H9 (cell line): ENCODE data around the gene AXIN2. TPM values are rescaled to one million over a fixed set of nuclear protein-coding genes. Genes with fewer than 3 reads are reported as not detected.

ENCODE experiments used
- DNase-seq: peaks from one replicate; pipeline ENCODE4 v3.0.0-alpha.2; 2017
- H2AFZ ChIP-seq: one replicate; pipeline ENCODE4 v1.6.1; 2013; ENCODE audit warnings: mild to moderate bottlenecking, low read length, control low read depth, moderate library complexity
- H2AK5ac ChIP-seq: 2 replicates; pipeline ENCODE4 v1.6.1; 2013; ENCODE audit warnings: low read length, control low read depth, mixed read lengths; ENCODE audit not compliant: insufficient read length
- H2BK120ac ChIP-seq: one replicate; pipeline ENCODE4 v1.6.1; 2013; ENCODE audit warnings: low read depth, mild to moderate bottlenecking, low read length, control low read depth, inconsistent platforms; ENCODE audit not compliant: poor library complexity, severe bottlenecking
- H2BK12ac ChIP-seq: 2 replicates; pipeline ENCODE4 v1.6.1; 2013; ENCODE audit warnings: low read length, control low read depth, mixed read lengths, low read depth; ENCODE audit not compliant: insufficient read length
- H2BK15ac ChIP-seq: 2 replicates; pipeline ENCODE4 v1.6.1; 2013; ENCODE audit warnings: low read depth, low read length, control low read depth
- H2BK20ac ChIP-seq: one replicate; pipeline ENCODE4 v1.6.1; 2013; ENCODE audit warnings: low read depth, mild to moderate bottlenecking, low read length, control low read depth, inconsistent platforms; ENCODE audit not compliant: poor library complexity, severe bottlenecking
- H2BK5ac ChIP-seq: 2 replicates; pipeline ENCODE4 v1.6.1; 2013; ENCODE audit warnings: low read length, control low read depth, mixed read lengths; ENCODE audit not compliant: insufficient read length
- H3K14ac ChIP-seq: 2 replicates; pipeline ENCODE4 v1.6.1; 2013; ENCODE audit warnings: low read length, control low read depth; ENCODE audit not compliant: insufficient read depth
- H3K18ac ChIP-seq: 2 replicates; pipeline ENCODE4 v1.6.1; 2013; ENCODE audit warnings: low read depth, mild to moderate bottlenecking, mixed read lengths, low read length, control low read depth; ENCODE audit not compliant: insufficient read length
- H3K23ac ChIP-seq: 2 replicates; pipeline ENCODE4 v1.6.1; 2013; ENCODE audit warnings: low read length, control low read depth, mixed read lengths, low read depth; ENCODE audit not compliant: insufficient read length
- H3K23me2 ChIP-seq: 2 replicates; pipeline ENCODE4 v1.6.1; 2013; ENCODE audit warnings: low read depth, mild to moderate bottlenecking, mixed read lengths, low read length, control low read depth; ENCODE audit not compliant: insufficient read length, poor library complexity, severe bottlenecking
- H3K27ac ChIP-seq: 2 replicates; pipeline ENCODE4 v1.5.1; 2013; ENCODE audit warnings: low read length, control low read depth, mixed read lengths, low read depth; ENCODE audit not compliant: insufficient read length
- H3K27me3 ChIP-seq: 2 replicates; pipeline ENCODE4 v1.6.1; 2013; ENCODE audit warnings: low read length, control low read depth, inconsistent platforms; ENCODE audit not compliant: insufficient read depth
- H3K4ac ChIP-seq: 2 replicates; pipeline ENCODE4 v1.6.1; 2013; ENCODE audit warnings: low read depth, mild to moderate bottlenecking, control low read depth, inconsistent platforms, low read length, moderate library complexity
- H3K4me1 ChIP-seq: 2 replicates; pipeline ENCODE4 v1.6.1; 2013; ENCODE audit warnings: low read length, control low read depth, inconsistent platforms; ENCODE audit not compliant: insufficient read depth
- H3K4me2 ChIP-seq: 2 replicates; pipeline ENCODE4 v1.6.1; 2013; ENCODE audit warnings: low read length, control low read depth, mixed read lengths; ENCODE audit not compliant: insufficient read length, insufficient read depth
- H3K56ac ChIP-seq: 2 replicates; pipeline ENCODE4 v1.6.1; 2013; ENCODE audit warnings: low read depth, mild to moderate bottlenecking, mixed read lengths, low read length, control low read depth; ENCODE audit not compliant: insufficient read length
- H3K79me1 ChIP-seq: 2 replicates; pipeline ENCODE4 v1.6.1; 2013; ENCODE audit warnings: low read depth, mild to moderate bottlenecking, moderate library complexity, low read length, control low read depth, inconsistent platforms; ENCODE audit not compliant: insufficient read depth, poor library complexity, severe bottlenecking
- H3K79me2 ChIP-seq: 2 replicates; pipeline ENCODE4 v1.6.1; 2013; ENCODE audit warnings: low read length, control low read depth, inconsistent platforms; ENCODE audit not compliant: insufficient read depth
- H3K9ac ChIP-seq: 2 replicates; pipeline ENCODE4 v1.6.1; 2013; ENCODE audit warnings: low read length, control low read depth, mixed read lengths; ENCODE audit not compliant: insufficient read length; ENCODE audit errors: extremely low read depth
- H3K9me3 ChIP-seq: one replicate; pipeline ENCODE4 v1.6.1; 2013; ENCODE audit warnings: low read depth, low read length, inconsistent platforms; ENCODE audit not compliant: control insufficient read depth
- H3T11ph ChIP-seq: one replicate; pipeline ENCODE4 v1.6.1; 2013; ENCODE audit warnings: mild to moderate bottlenecking, low read length, control low read depth, inconsistent platforms
- H4K20me1 ChIP-seq: one replicate; pipeline ENCODE4 v1.6.1; 2013; ENCODE audit not compliant: control insufficient read depth, insufficient read length, insufficient read depth
- H4K5ac ChIP-seq: 2 replicates; pipeline ENCODE4 v1.6.1; 2013; ENCODE audit warnings: low read depth, mild to moderate bottlenecking, mixed read lengths, low read length, control low read depth; ENCODE audit not compliant: insufficient read length
- H4K8ac ChIP-seq: replicated peaks from 2 replicates; pipeline ENCODE4 v1.6.1; 2013; ENCODE audit warnings: low read length, control low read depth, mixed read lengths, low read depth; ENCODE audit not compliant: insufficient read length
- H4K91ac ChIP-seq: 2 replicates; pipeline ENCODE4 v1.6.1; 2013; ENCODE audit warnings: low read depth, mild to moderate bottlenecking, moderate library complexity, mixed read lengths, low read length, control low read depth; ENCODE audit not compliant: insufficient read length
- H3K27ac Mint-ChIP-seq, 3 experiments: 2 replicates in 2 of 3; 3 replicates in 1 of 3; pipeline ENCODE4 v1.8.0; 2020 to 2021; ENCODE audit warnings: mixed read lengths in 3 of 3, mild to moderate bottlenecking in 1 of 3, moderate library complexity in 1 of 3
- H3K27me3 Mint-ChIP-seq: 2 replicates; pipeline ENCODE4 v1.8.0; 2021; ENCODE audit warnings: low read depth, mild to moderate bottlenecking, moderate library complexity, mixed read lengths
- H3K36me3 Mint-ChIP-seq, 3 experiments: 2 replicates in 2 of 3; 3 replicates in 1 of 3; pipeline ENCODE4 v1.8.0; 2020 to 2021; ENCODE audit warnings: low read depth in 3 of 3, mixed read lengths in 3 of 3; ENCODE audit not compliant: insufficient read depth in 1 of 3
- H3K4me1 Mint-ChIP-seq, 2 experiments: 2 replicates each; pipeline ENCODE4 v1.8.0; 2020; ENCODE audit warnings: mixed read lengths in 2 of 2
- H3K4me3 Mint-ChIP-seq, 2 experiments: 2 replicates in 1 of 2; 3 replicates in 1 of 2; pipeline ENCODE4 v1.8.0; 2020 to 2021; ENCODE audit warnings: mild to moderate bottlenecking in 2 of 2, mixed read lengths in 2 of 2, moderate library complexity in 1 of 2
- H3K9me3 Mint-ChIP-seq, 2 experiments: 2 replicates in 1 of 2; 3 replicates in 1 of 2; pipeline ENCODE4 v1.8.0; 2020; ENCODE audit warnings: mild to moderate bottlenecking in 2 of 2, mixed read lengths in 2 of 2, moderate library complexity in 1 of 2
- WGBS: extraction: QIAGEN DNeasy Blood & Tissue Kit; methylation state at CpG from one replicate; pipeline ENCODE4 v1.1.7; 2013; ENCODE audit warnings: missing lambda C conversion rate, low lambda C conversion rate, mixed read lengths; ENCODE audit not compliant: insufficient read length; ENCODE audit errors: extremely low coverage; 5-methylcytosine and 5-hydroxymethylcytosine counted together
- total RNA-seq: library from RNA; stranded (reverse); gene quantifications from 2 replicates; pipeline ENCODE4 v1.2.1, GENCODE V29; 2021
- TF ChIP-seq, protein P1 (sequence below): fragments of 200-600 bp; sonication (generic); conservative IDR thresholded peaks from 3 replicates; pipeline ENCODE4 v1.8.0; 2021; ENCODE audit warnings: antibody characterized with exemption, mild to moderate bottlenecking

Gene AXIN2
- total RNA-seq, 1 experiment from 2014 or later = 35.0 TPM

DNA sequence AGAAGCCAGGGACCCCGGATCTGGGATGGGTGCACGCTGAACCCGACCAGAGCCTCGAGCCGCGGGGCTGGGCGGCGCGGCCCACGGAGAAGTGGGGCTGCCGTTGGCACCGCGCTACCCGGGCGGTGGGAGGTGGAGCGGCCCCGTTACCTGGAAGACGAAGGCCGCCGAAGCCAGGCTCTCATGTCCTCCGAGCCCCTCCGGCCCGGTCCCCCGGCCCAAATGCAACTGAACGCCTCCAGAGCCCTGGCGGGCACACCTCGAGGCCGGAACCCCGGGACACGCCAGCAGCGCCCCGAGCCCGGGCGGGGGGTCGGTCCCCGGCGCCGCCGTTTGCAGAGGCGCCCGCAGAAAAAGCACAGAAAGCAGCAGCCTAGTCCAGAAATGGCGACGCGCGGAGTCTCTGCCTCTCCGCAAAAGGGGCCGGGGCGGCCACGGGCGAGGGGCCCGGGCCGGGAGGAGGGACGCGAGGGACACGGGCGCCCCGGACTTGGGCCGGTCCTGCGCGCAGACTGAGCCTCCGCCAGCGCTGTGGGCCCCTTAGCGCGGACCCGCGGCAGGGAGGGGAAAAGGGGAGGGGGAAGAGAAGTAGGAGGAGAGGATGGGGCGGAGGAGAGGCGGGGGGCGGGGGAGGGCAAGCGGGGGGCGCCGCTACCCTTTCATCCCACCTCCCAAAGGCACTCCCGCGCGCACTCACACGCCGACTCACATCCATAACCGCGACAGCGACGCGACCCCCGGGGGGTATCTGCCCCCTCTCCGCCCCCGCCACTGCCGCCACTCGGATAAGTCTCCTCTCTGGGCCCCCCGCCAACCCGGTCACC, 1.4 kb downstream of the AXIN2 start:
- Histone ChIP-seq H2BK20ac (no peak overlapping the region), H4K91ac (no peak overlapping the region), H2BK120ac (no peak overlapping the region), H2BK15ac (no peak overlapping the region), H3K27ac (no peak overlapping the region), H2AFZ (no peak overlapping the region), H3K23ac (no peak overlapping the region), H3T11ph (no peak overlapping the region), H3K9ac (peak overlapping the region; percentile 52), H4K5ac (no peak overlapping the region), H3K4me2 (peak overlapping the region; percentile 76), H3K9me3 (no peaks in the 10 kb centered on the region), H3K79me2 (peaks cover 12% of the 10 kb centered on the region; the same call in 1 of the 2 replicates), H3K4ac (no peak overlapping the region), H4K8ac (no peak overlapping the region), H3K27me3 (no peaks in the 10 kb centered on the region; the same call in 1 of the 2 replicates), H2BK12ac (no peak overlapping the region), H3K79me1 (peaks cover 17% of the 10 kb centered on the region), H2BK5ac (no peak overlapping the region), H4K20me1 (no peaks in the 10 kb centered on the region), H3K23me2 (peaks cover 25% of the 10 kb centered on the region), H3K56ac (no peak overlapping the region), H3K4me1 (peaks cover 6% of the 10 kb centered on the region; the same call in 1 of the 2 replicates), H2AK5ac (no peak overlapping the region), H3K14ac (peak overlapping the region; percentile 81), H3K18ac (no peak overlapping the region)
- TF ChIP-seq, protein P1, sequence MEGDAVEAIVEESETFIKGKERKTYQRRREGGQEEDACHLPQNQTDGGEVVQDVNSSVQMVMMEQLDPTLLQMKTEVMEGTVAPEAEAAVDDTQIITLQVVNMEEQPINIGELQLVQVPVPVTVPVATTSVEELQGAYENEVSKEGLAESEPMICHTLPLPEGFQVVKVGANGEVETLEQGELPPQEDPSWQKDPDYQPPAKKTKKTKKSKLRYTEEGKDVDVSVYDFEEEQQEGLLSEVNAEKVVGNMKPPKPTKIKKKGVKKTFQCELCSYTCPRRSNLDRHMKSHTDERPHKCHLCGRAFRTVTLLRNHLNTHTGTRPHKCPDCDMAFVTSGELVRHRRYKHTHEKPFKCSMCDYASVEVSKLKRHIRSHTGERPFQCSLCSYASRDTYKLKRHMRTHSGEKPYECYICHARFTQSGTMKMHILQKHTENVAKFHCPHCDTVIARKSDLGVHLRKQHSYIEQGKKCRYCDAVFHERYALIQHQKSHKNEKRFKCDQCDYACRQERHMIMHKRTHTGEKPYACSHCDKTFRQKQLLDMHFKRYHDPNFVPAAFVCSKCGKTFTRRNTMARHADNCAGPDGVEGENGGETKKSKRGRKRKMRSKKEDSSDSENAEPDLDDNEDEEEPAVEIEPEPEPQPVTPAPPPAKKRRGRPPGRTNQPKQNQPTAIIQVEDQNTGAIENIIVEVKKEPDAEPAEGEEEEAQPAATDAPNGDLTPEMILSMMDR = no peak
- Mint-ChIP-seq H3K27ac (no peak overlapping the region), H3K36me3 (no peaks in the 10 kb centered on the region; a peak in 2 of 7 replicates), H3K4me3 (no peak overlapping the region; a peak in 2 of 5 replicates), H3K27me3 (peaks cover 24% of the 10 kb centered on the region), H3K4me1 (peaks cover 15% of the 10 kb centered on the region in 2 experiments), H3K9me3 (no peaks in the 10 kb centered on the region)
- DNase-seq = peak; percentile 74
- no CpG with 5 or more reads among the region's 89 CpGs for WGBS
